ENCODE data around the gene FADS3.

GRCh38 chr11:61911701-61912529, 20.6 kb upstream of the FADS3 start:
- TF ChIP-seq CTCF (conservative IDR thresholded peaks at IDR 0.05; ENCODE audit: low read depth, low read length), result no peak
- TF ChIP-seq CHD1 (IDR thresholded peaks at IDR 0.05; ENCODE audit: low read depth, low read length), result no peak
- no peak for TF ChIP-seq POLR2A (IDR thresholded peaks at IDR 0.05; ENCODE audit: low read depth, low read length)
- TF ChIP-seq CEBPB (IDR thresholded peaks at IDR 0.05; ENCODE audit: low read depth, low read length), result no peak
- TF ChIP-seq RAD21 (IDR thresholded peaks at IDR 0.05; ENCODE audit: low read length), result no peak
- TF ChIP-seq USF2 (IDR thresholded peaks at IDR 0.05; ENCODE audit: low read depth, low read length), result no peak
- no peak for TF ChIP-seq MAFK (IDR thresholded peaks at IDR 0.05; ENCODE audit: low read depth, low read length)
- TF ChIP-seq RFX5 (IDR thresholded peaks at IDR 0.05; ENCODE audit: low read depth, low read length), result no peak
- no peak for TF ChIP-seq MXI1 (IDR thresholded peaks at IDR 0.05; ENCODE audit: borderline replicate concordance, low read depth, low read length)
- TF ChIP-seq BHLHE40 (IDR thresholded peaks at IDR 0.05; ENCODE audit: low read depth, low read length), result no peak
